H9 (cell line): ENCODE data around the gene NAXD. TPM values are rescaled to one million over a fixed set of nuclear protein-coding genes. Genes with fewer than 3 reads are reported as not detected.
A peak's percentile ranks its signal among the peaks of the same experiment; 100 is the strongest.

Source experiments
- DNase-seq: peaks from one replicate; pipeline ENCODE4 v3.0.0-alpha.2; 2017
- H2AFZ ChIP-seq: one replicate; pipeline ENCODE4 v1.6.1; 2013; ENCODE audit warnings: mild to moderate bottlenecking, low read length, control low read depth, moderate library complexity
- H2AK5ac ChIP-seq: 2 replicates; pipeline ENCODE4 v1.6.1; 2013; ENCODE audit warnings: low read length, control low read depth, mixed read lengths; ENCODE audit not compliant: insufficient read length
- H2BK120ac ChIP-seq: one replicate; pipeline ENCODE4 v1.6.1; 2013; ENCODE audit warnings: low read depth, mild to moderate bottlenecking, low read length, control low read depth, inconsistent platforms; ENCODE audit not compliant: poor library complexity, severe bottlenecking
- H2BK12ac ChIP-seq: 2 replicates; pipeline ENCODE4 v1.6.1; 2013; ENCODE audit warnings: low read length, control low read depth, mixed read lengths, low read depth; ENCODE audit not compliant: insufficient read length
- H2BK15ac ChIP-seq: 2 replicates; pipeline ENCODE4 v1.6.1; 2013; ENCODE audit warnings: low read depth, low read length, control low read depth
- H2BK20ac ChIP-seq: one replicate; pipeline ENCODE4 v1.6.1; 2013; ENCODE audit warnings: low read depth, mild to moderate bottlenecking, low read length, control low read depth, inconsistent platforms; ENCODE audit not compliant: poor library complexity, severe bottlenecking
- H2BK5ac ChIP-seq: 2 replicates; pipeline ENCODE4 v1.6.1; 2013; ENCODE audit warnings: low read length, control low read depth, mixed read lengths; ENCODE audit not compliant: insufficient read length
- H3K14ac ChIP-seq: 2 replicates; pipeline ENCODE4 v1.6.1; 2013; ENCODE audit warnings: low read length, control low read depth; ENCODE audit not compliant: insufficient read depth
- H3K18ac ChIP-seq: 2 replicates; pipeline ENCODE4 v1.6.1; 2013; ENCODE audit warnings: low read depth, mild to moderate bottlenecking, mixed read lengths, low read length, control low read depth; ENCODE audit not compliant: insufficient read length
- H3K23ac ChIP-seq: 2 replicates; pipeline ENCODE4 v1.6.1; 2013; ENCODE audit warnings: low read length, control low read depth, mixed read lengths, low read depth; ENCODE audit not compliant: insufficient read length
- H3K23me2 ChIP-seq: 2 replicates; pipeline ENCODE4 v1.6.1; 2013; ENCODE audit warnings: low read depth, mild to moderate bottlenecking, mixed read lengths, low read length, control low read depth; ENCODE audit not compliant: insufficient read length, poor library complexity, severe bottlenecking
- H3K27ac ChIP-seq: 2 replicates; pipeline ENCODE4 v1.5.1; 2013; ENCODE audit warnings: low read length, control low read depth, mixed read lengths, low read depth; ENCODE audit not compliant: insufficient read length
- H3K27me3 ChIP-seq: 2 replicates; pipeline ENCODE4 v1.6.1; 2013; ENCODE audit warnings: low read length, control low read depth, inconsistent platforms; ENCODE audit not compliant: insufficient read depth
- H3K4ac ChIP-seq: 2 replicates; pipeline ENCODE4 v1.6.1; 2013; ENCODE audit warnings: low read depth, mild to moderate bottlenecking, control low read depth, inconsistent platforms, low read length, moderate library complexity
- H3K4me1 ChIP-seq: 2 replicates; pipeline ENCODE4 v1.6.1; 2013; ENCODE audit warnings: low read length, control low read depth, inconsistent platforms; ENCODE audit not compliant: insufficient read depth
- H3K4me2 ChIP-seq: 2 replicates; pipeline ENCODE4 v1.6.1; 2013; ENCODE audit warnings: low read length, control low read depth, mixed read lengths; ENCODE audit not compliant: insufficient read length, insufficient read depth
- H3K56ac ChIP-seq: 2 replicates; pipeline ENCODE4 v1.6.1; 2013; ENCODE audit warnings: low read depth, mild to moderate bottlenecking, mixed read lengths, low read length, control low read depth; ENCODE audit not compliant: insufficient read length
- H3K79me1 ChIP-seq: 2 replicates; pipeline ENCODE4 v1.6.1; 2013; ENCODE audit warnings: low read depth, mild to moderate bottlenecking, moderate library complexity, low read length, control low read depth, inconsistent platforms; ENCODE audit not compliant: insufficient read depth, poor library complexity, severe bottlenecking
- H3K79me2 ChIP-seq: 2 replicates; pipeline ENCODE4 v1.6.1; 2013; ENCODE audit warnings: low read length, control low read depth, inconsistent platforms; ENCODE audit not compliant: insufficient read depth
- H3K9ac ChIP-seq: 2 replicates; pipeline ENCODE4 v1.6.1; 2013; ENCODE audit warnings: low read length, control low read depth, mixed read lengths; ENCODE audit not compliant: insufficient read length; ENCODE audit errors: extremely low read depth
- H3K9me3 ChIP-seq: one replicate; pipeline ENCODE4 v1.6.1; 2013; ENCODE audit warnings: low read depth, low read length, inconsistent platforms; ENCODE audit not compliant: control insufficient read depth
- H3T11ph ChIP-seq: one replicate; pipeline ENCODE4 v1.6.1; 2013; ENCODE audit warnings: mild to moderate bottlenecking, low read length, control low read depth, inconsistent platforms
- H4K20me1 ChIP-seq: one replicate; pipeline ENCODE4 v1.6.1; 2013; ENCODE audit not compliant: control insufficient read depth, insufficient read length, insufficient read depth
- H4K5ac ChIP-seq: 2 replicates; pipeline ENCODE4 v1.6.1; 2013; ENCODE audit warnings: low read depth, mild to moderate bottlenecking, mixed read lengths, low read length, control low read depth; ENCODE audit not compliant: insufficient read length
- H4K8ac ChIP-seq: replicated peaks from 2 replicates; pipeline ENCODE4 v1.6.1; 2013; ENCODE audit warnings: low read length, control low read depth, mixed read lengths, low read depth; ENCODE audit not compliant: insufficient read length
- H4K91ac ChIP-seq: 2 replicates; pipeline ENCODE4 v1.6.1; 2013; ENCODE audit warnings: low read depth, mild to moderate bottlenecking, moderate library complexity, mixed read lengths, low read length, control low read depth; ENCODE audit not compliant: insufficient read length
- H3K27ac Mint-ChIP-seq, 3 experiments: 2 replicates in 2 of 3; 3 replicates in 1 of 3; pipeline ENCODE4 v1.8.0; 2020 to 2021; ENCODE audit warnings: mixed read lengths in 3 of 3, mild to moderate bottlenecking in 1 of 3, moderate library complexity in 1 of 3
- H3K27me3 Mint-ChIP-seq: 2 replicates; pipeline ENCODE4 v1.8.0; 2021; ENCODE audit warnings: low read depth, mild to moderate bottlenecking, moderate library complexity, mixed read lengths
- H3K36me3 Mint-ChIP-seq, 3 experiments: 2 replicates in 2 of 3; 3 replicates in 1 of 3; pipeline ENCODE4 v1.8.0; 2020 to 2021; ENCODE audit warnings: low read depth in 3 of 3, mixed read lengths in 3 of 3; ENCODE audit not compliant: insufficient read depth in 1 of 3
- H3K4me1 Mint-ChIP-seq, 2 experiments: 2 replicates each; pipeline ENCODE4 v1.8.0; 2020; ENCODE audit warnings: mixed read lengths in 2 of 2
- H3K4me3 Mint-ChIP-seq, 2 experiments: 2 replicates in 1 of 2; 3 replicates in 1 of 2; pipeline ENCODE4 v1.8.0; 2020 to 2021; ENCODE audit warnings: mild to moderate bottlenecking in 2 of 2, mixed read lengths in 2 of 2, moderate library complexity in 1 of 2
- H3K9me3 Mint-ChIP-seq, 2 experiments: 2 replicates in 1 of 2; 3 replicates in 1 of 2; pipeline ENCODE4 v1.8.0; 2020; ENCODE audit warnings: mild to moderate bottlenecking in 2 of 2, mixed read lengths in 2 of 2, moderate library complexity in 1 of 2
- CTCF ChIP-seq: fragments of 200-600 bp; sonication (generic); conservative IDR thresholded peaks from 3 replicates; pipeline ENCODE4 v1.8.0; 2021; ENCODE audit warnings: antibody characterized with exemption, mild to moderate bottlenecking
- WGBS: extraction: QIAGEN DNeasy Blood & Tissue Kit; methylation state at CpG from one replicate; pipeline ENCODE4 v1.1.7; 2013; ENCODE audit warnings: missing lambda C conversion rate, low lambda C conversion rate, mixed read lengths; ENCODE audit not compliant: insufficient read length; ENCODE audit errors: extremely low coverage; 5-methylcytosine and 5-hydroxymethylcytosine counted together
- total RNA-seq: library from RNA; stranded (reverse); gene quantifications from 2 replicates; pipeline ENCODE4 v1.2.1, GENCODE V29; 2021

Gene NAXD
- total RNA-seq, 1 experiment from 2014 or later, result 25.5 TPM

DNA sequence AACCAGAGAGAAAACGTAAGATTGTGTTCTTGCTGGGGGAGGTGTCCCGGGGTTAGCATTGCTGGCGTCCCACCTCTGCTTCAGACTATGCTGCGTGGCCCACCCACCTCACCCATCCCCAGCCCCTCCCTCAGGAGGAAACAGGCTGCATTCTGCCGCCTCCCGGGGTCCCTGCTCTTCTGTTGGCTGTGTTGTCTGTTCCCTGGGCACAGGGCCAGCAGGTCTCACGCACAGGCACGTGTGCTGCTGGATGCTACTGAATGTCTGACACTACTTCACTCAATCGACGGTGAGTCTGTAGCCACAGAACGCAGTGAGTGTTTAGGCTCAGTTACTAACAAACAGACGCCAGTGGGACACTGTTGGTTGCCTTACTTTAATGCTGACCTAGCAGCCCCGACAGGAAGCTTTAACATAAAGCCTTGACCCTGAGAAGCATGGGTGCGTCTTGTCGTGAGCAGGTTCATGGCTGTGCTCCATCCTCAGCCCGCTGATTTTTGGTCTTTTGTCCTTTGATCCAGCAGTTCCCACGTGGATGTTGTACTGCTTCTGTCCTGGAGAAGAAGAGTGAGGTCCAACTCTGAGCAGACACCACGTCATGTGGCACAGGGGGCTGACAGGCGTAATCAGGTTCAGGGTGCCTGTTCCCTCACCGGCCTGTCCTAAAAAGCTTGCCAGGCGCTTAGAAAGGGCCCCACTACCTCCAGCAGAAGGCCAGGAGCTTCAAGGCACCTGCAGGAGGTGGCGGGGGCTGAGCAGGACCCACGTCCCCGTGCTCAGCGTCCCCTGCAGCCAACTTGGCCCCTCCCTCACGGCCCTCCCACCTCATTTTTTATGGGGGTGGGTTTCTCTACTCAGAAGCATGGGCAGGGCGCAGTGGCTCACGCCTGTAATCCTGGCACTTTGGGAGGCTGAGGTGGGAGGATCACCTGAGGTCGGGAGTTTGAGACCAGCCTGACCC is 26.0 kb downstream of the NAXD start:
- Histone ChIP-seq H2BK15ac (no peak overlapping the region), H3K14ac (no peak overlapping the region; the same call in 1 of the 2 replicates), H2BK5ac (no peak overlapping the region), H3K9ac (no peak overlapping the region), H3K18ac (no peak overlapping the region), H4K91ac (no peak overlapping the region), H3K27me3 (no peaks in the 10 kb centered on the region), H2BK20ac (no peak overlapping the region), H4K20me1 (no peaks in the 10 kb centered on the region), H3K56ac (no peak overlapping the region), H3K4me2 (no peak overlapping the region), H3K23me2 (no peaks in the 10 kb centered on the region), H2BK120ac (no peak overlapping the region), H3K4me1 (peaks cover 2% of the 10 kb centered on the region), H3K79me2 (no peaks in the 10 kb centered on the region), H3T11ph (no peak overlapping the region), H4K5ac (no peak overlapping the region), H2AK5ac (no peak overlapping the region), H3K27ac (no peak overlapping the region), H3K79me1 (no peaks in the 10 kb centered on the region), H3K9me3 (no peaks in the 10 kb centered on the region), H2AFZ (no peak overlapping the region), H4K8ac (no peak overlapping the region), H2BK12ac (no peak overlapping the region), H3K4ac (no peak overlapping the region), H3K23ac (no peak overlapping the region)
- Mint-ChIP-seq H3K9me3 (no peaks in the 10 kb centered on the region), H3K4me3 (no peak overlapping the region), H3K4me1 (peaks cover 5 to 7% of the 10 kb centered on the region in 2 experiments), H3K27ac (peak overlapping the region in 2 of 3 experiments; percentile 25 to 77; a peak in 3 of 7 replicates), H3K27me3 (no peaks in the 10 kb centered on the region; the same call in 1 of the 2 replicates), H3K36me3 (peaks cover 19 to 71% (median 56%) of the 10 kb centered on the region in 3 experiments)
- no peak for TF ChIP-seq CTCF
- no peak for DNase-seq
- WGBS, result no CpG with 5 or more reads among the region's 29 CpGs
